ENCODE measurements around the gene SCAMP5.

- TF ChIP-seq CEBPB (IDR thresholded peaks at IDR 0.05) (no peak), TAF1 (IDR thresholded peaks at IDR 0.05; ENCODE audit: low read depth) (no peak), EGR1 (IDR thresholded peaks at IDR 0.05) (no peak), RAD21 (IDR thresholded peaks at IDR 0.05; ENCODE audit: low read depth) (no peak), MAX (IDR thresholded peaks at IDR 0.05) (no peak), EP300 (IDR thresholded peaks at IDR 0.05; ENCODE audit: borderline replicate concordance) (no peak), CREB1 (IDR thresholded peaks at IDR 0.05; ENCODE audit: low read depth) (no peak), FOXM1 (IDR thresholded peaks at IDR 0.05; ENCODE audit: borderline replicate concordance, low read depth) (no peak), ZBTB7A (IDR thresholded peaks at IDR 0.05; ENCODE audit: low read depth) (no peak), REST (IDR thresholded peaks at IDR 0.05; ENCODE audit: low read depth) (no peak), NFIC (IDR thresholded peaks at IDR 0.05) (no peak), TEAD4 (IDR thresholded peaks at IDR 0.05) (no peak)
These were observed 70.6 kb downstream of the SCAMP5 start for GRCh38 chr15:75065851-75066509.

All from Ishikawa (cell line).